PC-9 (cell line): ENCODE data around the gene RPL19. TPM values are rescaled to one million over a fixed set of nuclear protein-coding genes. Genes with fewer than 3 reads are reported as not detected.

ENCODE experiments used
- BruUV-seq: library from RNA; stranded (reverse); fragments of 400-500 nt; replicated peaks from 2 replicates; lab custom pipeline; 2021; lab: Mats Ljungman, UMichigan
- CTCF ChIA-PET: fragments of 300-600 bp; sonication (Branson Sonifier 250); formaldehyde crosslinking; loops from one replicate; lab custom pipeline; 2022; ENCODE audit warnings: antibody characterized with exemption; lab: Charles Lee
- POLR2A ChIA-PET: fragments of 300-600 bp; sonication (Branson Sonifier 250); formaldehyde crosslinking; loops from one replicate; lab custom pipeline; 2022; ENCODE audit warnings: antibody characterized with exemption; ENCODE audit not compliant: unreplicated experiment; lab: Charles Lee
- DNase-seq, 2 experiments: peaks; one replicate each; pipeline versions ENCODE4 v3.0.0 to v3.0.0-alpha.2; 2015 to 2022; ENCODE audit warnings: mixed read lengths in 1 of 2
- H2AFZ ChIP-seq: fragments of 200-600 bp; sonication (generic); 2 replicates; pipeline ENCODE4 v1.8.1; 2017; ENCODE audit warnings: antibody characterized with exemption
- H3F3A ChIP-seq: fragments of 200-600 bp; sonication (generic); 2 replicates; pipeline ENCODE4 v1.8.1; 2017; ENCODE audit warnings: antibody characterized with exemption, mild to moderate bottlenecking, low read depth; ENCODE audit not compliant: insufficient read depth
- H3K27ac ChIP-seq: fragments of 200-600 bp; sonication (generic); 2 replicates; pipeline ENCODE4 v1.6.1; 2016; ENCODE audit warnings: mixed run types
- H3K27me3 ChIP-seq: fragments of 200-600 bp; sonication (generic); 2 replicates; pipeline ENCODE4 v1.6.1; 2016; ENCODE audit warnings: low read depth, mixed run types; ENCODE audit not compliant: insufficient read depth
- H3K36me3 ChIP-seq: fragments of 200-600 bp; sonication (generic); 2 replicates; pipeline ENCODE4 v1.6.1; 2016; ENCODE audit warnings: low read depth, mixed run types
- H3K4me1 ChIP-seq: fragments of 200-600 bp; sonication (generic); replicated peaks from 2 replicates; pipeline ENCODE4 v1.6.1; 2016; ENCODE audit warnings: mixed run types; ENCODE audit not compliant: insufficient read depth
- H3K4me2 ChIP-seq: fragments of 200-600 bp; sonication (generic); 2 replicates; pipeline ENCODE4 v1.6.1; 2017; ENCODE audit warnings: mixed run types
- H3K4me3 ChIP-seq: fragments of 200-600 bp; sonication (generic); 2 replicates; pipeline ENCODE4 v1.6.1; 2016; ENCODE audit warnings: mixed run types
- H3K79me2 ChIP-seq: fragments of 200-600 bp; sonication (generic); 2 replicates; pipeline ENCODE4 v1.6.1; 2017; ENCODE audit warnings: low read depth, mixed run types
- H3K9me2 ChIP-seq: fragments of 200-600 bp; sonication (generic); 2 replicates; pipeline ENCODE4 v1.8.1; 2017; ENCODE audit warnings: mild to moderate bottlenecking; ENCODE audit not compliant: insufficient read depth
- H3K9me3 ChIP-seq: fragments of 200-600 bp; sonication (generic); 2 replicates; pipeline ENCODE4 v1.8.1; 2016; ENCODE audit warnings: low read depth; ENCODE audit not compliant: insufficient read depth
- H4K20me1 ChIP-seq: fragments of 200-600 bp; sonication (generic); 2 replicates; pipeline ENCODE4 v1.8.1; 2017; ENCODE audit not compliant: insufficient read depth
- EZH2 ChIP-seq: fragments of 200-600 bp; sonication (generic); IDR thresholded peaks from 2 replicates; pipeline ENCODE4 v1.8.0; 2017; ENCODE audit warnings: antibody characterized with exemption, low read depth
- intact Hi-C: fragments of 100-400 bp; cut with micrococcal nuclease; formaldehyde crosslinking; loops from one replicate; pipeline ENCODE4 v1.10.0; 2022; ENCODE audit not compliant: unreplicated experiment
- total RNA-seq: library from RNA; stranded (reverse); gene quantifications from 2 replicates; pipeline ENCODE4 v1.2.3, GENCODE V29; 2021
- TF ChIP-seq, protein P1 (sequence below): fragments of 200-600 bp; sonication (generic); conservative IDR thresholded peaks from 2 replicates; pipeline ENCODE4 v1.6.1; 2017; ENCODE audit warnings: mixed run types, antibody characterized with exemption, mild to moderate bottlenecking, moderate library complexity

RPL19 gene
- total RNA-seq, 1 experiment from 2014 or later, result 1,670 TPM

- no peak overlapping the region for H3K4me3 ChIP-seq
These were observed 8.2 kb upstream of the RPL19 start for GRCh38 chr17:39191750-39192510.

GRCh38 chr17:39192901-39193300 lies 7.2 kb upstream of the RPL19 start:
- no peak for DNase-seq
- intact Hi-C loops, result no loop called here
- no peak overlapping the region for H3K4me3 ChIP-seq
- no peaks in the 10 kb centered on the region for H3K27me3 ChIP-seq
- H3K79me2 ChIP-seq, result peaks cover 14% of the 10 kb centered on the region
- peaks cover 5% of the 10 kb centered on the region for H3F3A ChIP-seq
- no peak overlapping the region for H3K27ac ChIP-seq
- no peak overlapping the region for H2AFZ ChIP-seq
- no peaks in the 10 kb centered on the region for H4K20me1 ChIP-seq
- POLR2A ChIA-PET, result no interaction called here
- no TSS peak for BruUV-seq
- peaks cover 10% of the 10 kb centered on the region for H3K4me1 ChIP-seq
- no peak overlapping the region for H3K4me2 ChIP-seq
- no peaks in the 10 kb centered on the region for H3K36me3 ChIP-seq
- TF ChIP-seq, protein P1, sequence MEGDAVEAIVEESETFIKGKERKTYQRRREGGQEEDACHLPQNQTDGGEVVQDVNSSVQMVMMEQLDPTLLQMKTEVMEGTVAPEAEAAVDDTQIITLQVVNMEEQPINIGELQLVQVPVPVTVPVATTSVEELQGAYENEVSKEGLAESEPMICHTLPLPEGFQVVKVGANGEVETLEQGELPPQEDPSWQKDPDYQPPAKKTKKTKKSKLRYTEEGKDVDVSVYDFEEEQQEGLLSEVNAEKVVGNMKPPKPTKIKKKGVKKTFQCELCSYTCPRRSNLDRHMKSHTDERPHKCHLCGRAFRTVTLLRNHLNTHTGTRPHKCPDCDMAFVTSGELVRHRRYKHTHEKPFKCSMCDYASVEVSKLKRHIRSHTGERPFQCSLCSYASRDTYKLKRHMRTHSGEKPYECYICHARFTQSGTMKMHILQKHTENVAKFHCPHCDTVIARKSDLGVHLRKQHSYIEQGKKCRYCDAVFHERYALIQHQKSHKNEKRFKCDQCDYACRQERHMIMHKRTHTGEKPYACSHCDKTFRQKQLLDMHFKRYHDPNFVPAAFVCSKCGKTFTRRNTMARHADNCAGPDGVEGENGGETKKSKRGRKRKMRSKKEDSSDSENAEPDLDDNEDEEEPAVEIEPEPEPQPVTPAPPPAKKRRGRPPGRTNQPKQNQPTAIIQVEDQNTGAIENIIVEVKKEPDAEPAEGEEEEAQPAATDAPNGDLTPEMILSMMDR, result no peak
- no peak for TF ChIP-seq EZH2
- CTCF ChIA-PET, result no interaction called here
- no peaks in the 10 kb centered on the region for H3K9me3 ChIP-seq
- no peaks in the 10 kb centered on the region for H3K9me2 ChIP-seq

More at GRCh38 chr17:39191750-39192510, 8.2 kb upstream of the RPL19 start:
- H4K20me1 ChIP-seq, result no peaks in the 10 kb centered on the region
- TF ChIP-seq, protein P1, result no peak
- TF ChIP-seq EZH2, result no peak
- no peak overlapping the region for H3K27ac ChIP-seq
- H3K9me3 ChIP-seq, result no peaks in the 10 kb centered on the region
- H3K4me1 ChIP-seq, result peaks cover 7% of the 10 kb centered on the region
- H3K36me3 ChIP-seq, result no peaks in the 10 kb centered on the region
- no peak overlapping the region for H2AFZ ChIP-seq
- H3K27me3 ChIP-seq, result no peaks in the 10 kb centered on the region
- H3K4me2 ChIP-seq, result no peak overlapping the region
- BruUV-seq, result no TSS peak
- DNase-seq, result no peak
- intact Hi-C loops, result no loop called here
- H3K79me2 ChIP-seq, result peaks cover 14% of the 10 kb centered on the region
- ChIA-PET POLR2A (no interaction called here), CTCF (no interaction called here)
- no peaks in the 10 kb centered on the region for H3K9me2 ChIP-seq
- peaks cover 5% of the 10 kb centered on the region; the same call in 1 of the 2 replicates for H3F3A ChIP-seq

GRCh38 chr17:39193346-39193745 lies 6.7 kb upstream of the RPL19 start:
- H3F3A ChIP-seq, result peaks cover 10% of the 10 kb centered on the region
- ChIA-PET CTCF (no interaction called here), POLR2A (no interaction called here)
- no peak overlapping the region for H3K27ac ChIP-seq
- peaks cover 13% of the 10 kb centered on the region for H3K4me1 ChIP-seq
- H3K9me3 ChIP-seq, result no peaks in the 10 kb centered on the region
- BruUV-seq, result no TSS peak
- TF ChIP-seq, protein P1, result no peak
- TF ChIP-seq EZH2, result no peak
- H4K20me1 ChIP-seq, result no peaks in the 10 kb centered on the region
- no peak overlapping the region for H3K4me2 ChIP-seq
- peaks cover 14% of the 10 kb centered on the region for H3K79me2 ChIP-seq
- H2AFZ ChIP-seq, result no peak overlapping the region
- intact Hi-C loops, result no loop called here
- no peaks in the 10 kb centered on the region for H3K36me3 ChIP-seq
- H3K4me3 ChIP-seq, result no peak overlapping the region
- no peaks in the 10 kb centered on the region for H3K9me2 ChIP-seq
- DNase-seq, result no peak
- no peaks in the 10 kb centered on the region for H3K27me3 ChIP-seq
